Testis (tissue), 3 donors: ENCODE measurements around the gene MOXD1. TPM values are rescaled to one million over a fixed set of nuclear protein-coding genes. Genes with fewer than 3 reads are reported as not detected.

Experiments used
- DNase-seq: peaks from one replicate; pipeline ENCODE4 v3.0.0-alpha.2; 2019
- H3K27ac ChIP-seq, 2 donors: fragments of 200-600 bp; sonication (generic); one replicate each; pipeline ENCODE4 v1.5.1; 2019
- H3K27me3 ChIP-seq: fragments of 200-600 bp; sonication (generic); one replicate; pipeline ENCODE4 v1.5.1; 2019
- H3K36me3 ChIP-seq: fragments of 200-600 bp; sonication (generic); one replicate; pipeline ENCODE4 v1.5.1; 2017; ENCODE audit warnings: low read depth; ENCODE audit errors: missing control alignments
- H3K4me1 ChIP-seq: fragments of 200-600 bp; sonication (generic); one replicate; pipeline ENCODE4 v1.5.1; 2019
- H3K4me3 ChIP-seq, 2 donors: fragments of 200-600 bp; sonication (generic); one replicate each; pipeline ENCODE4 v1.5.1; 2017 to 2019
- H3K9me3 ChIP-seq: fragments of 200-600 bp; sonication (generic); one replicate; pipeline ENCODE4 v1.5.1; 2017
- POLR2A ChIP-seq: fragments of 450-650 bp; IDR thresholded peaks from one replicate; pipeline ENCODE4 v1.6.1; 2017; ENCODE audit warnings: antibody characterized with exemption, mild to moderate bottlenecking, moderate library complexity
- WGBS, 2 donors: methylation state at CpG; one replicate each; pipeline ENCODE4 v1.1.5; 2018; 5-methylcytosine and 5-hydroxymethylcytosine counted together
- intact Hi-C: fragments of 100-400 bp; cut with DNase I; formaldehyde crosslinking; loops from one replicate; pipeline ENCODE4 v1.15.1; 2023; ENCODE audit warnings: low total_unique reads
- polyA plus RNA-seq: library from polyadenylated mRNA; stranded (reverse); fragments of 350-450 nt; fragmentation: Illumina TruSeq; extraction: RNeasy Lipid Tissue Mini Kit (QIAGEN cat#74804); gene quantifications from one replicate; pipeline ENCODE4 v1.2.3, GENCODE V29; 2014; ENCODE audit warnings: low read depth, low replicate concordance; ENCODE audit not compliant: insufficient read depth
- total RNA-seq, 2 donors: library from RNA; depleted of rRNA; stranded (reverse); fragments of >200 nt; gene quantifications; one replicate each; pipeline ENCODE4 v1.2.3, GENCODE V29; 2016
- TF ChIP-seq, protein P1 (sequence below), 3 experiments: fragments of 450-650 bp in 2 of 3; fragments of 200-600 bp in 1 of 3; sonication (generic) in 1 of 3; IDR thresholded peaks; one replicate each; pipeline ENCODE4 v1.5.1; 2016 to 2019; ENCODE audit warnings: antibody characterized with exemption in 3 of 3, mild to moderate bottlenecking in 2 of 3, moderate library complexity in 1 of 3

MOXD1 gene
- total and polyA plus RNA-seq, 3 donors from 2014 or later: 3.1 to 8.6 (median 7.4) TPM

- no peak for TF ChIP-seq POLR2A
- TF ChIP-seq, protein P1, sequence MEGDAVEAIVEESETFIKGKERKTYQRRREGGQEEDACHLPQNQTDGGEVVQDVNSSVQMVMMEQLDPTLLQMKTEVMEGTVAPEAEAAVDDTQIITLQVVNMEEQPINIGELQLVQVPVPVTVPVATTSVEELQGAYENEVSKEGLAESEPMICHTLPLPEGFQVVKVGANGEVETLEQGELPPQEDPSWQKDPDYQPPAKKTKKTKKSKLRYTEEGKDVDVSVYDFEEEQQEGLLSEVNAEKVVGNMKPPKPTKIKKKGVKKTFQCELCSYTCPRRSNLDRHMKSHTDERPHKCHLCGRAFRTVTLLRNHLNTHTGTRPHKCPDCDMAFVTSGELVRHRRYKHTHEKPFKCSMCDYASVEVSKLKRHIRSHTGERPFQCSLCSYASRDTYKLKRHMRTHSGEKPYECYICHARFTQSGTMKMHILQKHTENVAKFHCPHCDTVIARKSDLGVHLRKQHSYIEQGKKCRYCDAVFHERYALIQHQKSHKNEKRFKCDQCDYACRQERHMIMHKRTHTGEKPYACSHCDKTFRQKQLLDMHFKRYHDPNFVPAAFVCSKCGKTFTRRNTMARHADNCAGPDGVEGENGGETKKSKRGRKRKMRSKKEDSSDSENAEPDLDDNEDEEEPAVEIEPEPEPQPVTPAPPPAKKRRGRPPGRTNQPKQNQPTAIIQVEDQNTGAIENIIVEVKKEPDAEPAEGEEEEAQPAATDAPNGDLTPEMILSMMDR (IDR thresholded peaks at IDR 0.05): peak; percentile 35 to 47 (median 39)
- WGBS, 2 donors: 61 to 68% methylated on average over 4 of the region's 4 CpGs
- Histone ChIP-seq H3K36me3 (no peaks in the 10 kb centered on the region), H3K9me3 (no peaks in the 10 kb centered on the region), H3K27me3 (no peaks in the 10 kb centered on the region), H3K4me3 (no peak overlapping the region), H3K4me1 (no peaks in the 10 kb centered on the region), H3K27ac (no peak overlapping the region)
- intact Hi-C loops: no loop called here
- peak; percentile 60 for DNase-seq
Observed at GRCh38 chr6:132300323-132300949, 100.8 kb downstream of the MOXD1 start.

DNA sequence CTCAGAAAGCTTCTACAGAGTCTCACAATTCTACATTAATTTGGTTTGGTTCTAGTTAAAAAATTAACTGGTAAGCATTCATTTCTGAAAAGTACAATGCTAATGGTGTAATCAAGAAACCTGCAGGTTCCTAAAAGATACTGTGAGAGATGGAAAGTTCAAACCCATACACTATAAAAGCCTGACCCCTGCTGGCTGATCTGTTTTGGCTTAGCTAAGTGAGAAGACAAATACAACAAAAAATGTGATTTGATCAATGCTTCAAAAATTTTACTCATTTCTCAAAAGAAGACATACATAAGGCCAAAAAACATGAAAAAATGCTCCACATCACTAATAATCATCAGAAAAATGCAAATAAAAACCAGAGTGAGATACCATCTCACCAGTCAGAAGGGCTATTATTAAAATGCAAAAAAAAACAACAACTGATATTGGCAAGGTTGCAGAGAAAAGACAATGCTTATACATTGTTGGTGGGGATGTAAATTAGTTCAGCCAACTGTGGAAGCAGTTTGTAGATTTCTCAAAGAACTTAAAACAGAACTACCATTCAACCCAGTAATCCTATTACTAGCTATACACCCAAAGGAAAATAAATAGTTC is 102.8 kb downstream of the MOXD1 start:
- Histone ChIP-seq H3K27ac (no peak overlapping the region), H3K27me3 (no peaks in the 10 kb centered on the region), H3K9me3 (no peaks in the 10 kb centered on the region), H3K4me1 (no peaks in the 10 kb centered on the region), H3K36me3 (no peaks in the 10 kb centered on the region), H3K4me3 (no peak overlapping the region)
- intact Hi-C loops: no loop called here
- DNase-seq: peak; percentile 77
- TF ChIP-seq, protein P1 (IDR thresholded peaks at IDR 0.05): peak in 2 of 3 experiments; percentile 32 to 53
- TF ChIP-seq POLR2A: no peak

GRCh38 chr6:132289756-132290155 is 111.5 kb downstream of the MOXD1 start:
- Histone ChIP-seq H3K27me3 (no peaks in the 10 kb centered on the region), H3K4me3 (no peak overlapping the region), H3K4me1 (no peaks in the 10 kb centered on the region), H3K9me3 (no peaks in the 10 kb centered on the region), H3K36me3 (no peaks in the 10 kb centered on the region), H3K27ac (no peak overlapping the region)
- WGBS, 2 donors: 85 to 87% methylated on average over 3 of the region's 3 CpGs
- no peak for DNase-seq
- intact Hi-C loops: no loop called here
- TF ChIP-seq POLR2A: no peak
- TF ChIP-seq, protein P1 (IDR thresholded peaks at IDR 0.05): no peak

GRCh38 chr6:132287101-132287500 is 114.2 kb downstream of the MOXD1 start:
- no peak overlapping the region for H3K4me3 ChIP-seq
- TF ChIP-seq POLR2A: no peak
- TF ChIP-seq, protein P1 (IDR thresholded peaks at IDR 0.05): no peak
- intact Hi-C loops: no loop called here
- WGBS, 2 donors: 82 to 100% methylated on average over 1 of the region's 1 CpG
- no peak for DNase-seq
- no peak overlapping the region for H3K27ac ChIP-seq
- H3K4me1 ChIP-seq: no peaks in the 10 kb centered on the region
- H3K9me3 ChIP-seq: no peaks in the 10 kb centered on the region
- no peaks in the 10 kb centered on the region for H3K27me3 ChIP-seq
- H3K36me3 ChIP-seq: no peaks in the 10 kb centered on the region
